Neural cell (in vitro differentiated cells): ENCODE results near the gene NACA. TPM values are rescaled to one million over a fixed set of nuclear protein-coding genes. Genes with fewer than 3 reads are reported as not detected.

Experiments
- H2AFZ ChIP-seq: fragments of 200-600, 300-800 bp; sonication (generic), shearing (Covaris generic); 2 replicates; pipeline ENCODE4 v1.6.0; 2014; ENCODE audit warnings: low read depth, mild to moderate bottlenecking, antibody characterized with exemption, low read length, moderate library complexity
- H3F3A ChIP-seq: fragments of 200-600 bp; shearing (Covaris generic); 2 replicates; pipeline ENCODE4 v1.6.1; 2016; ENCODE audit warnings: mild to moderate bottlenecking, moderate library complexity, mixed read lengths, antibody characterized with exemption, low read length; ENCODE audit not compliant: insufficient read depth, poor library complexity, severe bottlenecking
- H3K27ac ChIP-seq: fragments of 200-600, 300-800 bp; sonication (generic), shearing (Covaris generic); 2 replicates; pipeline ENCODE4 v1.5.1; 2014; ENCODE audit warnings: mild to moderate bottlenecking, low read length, moderate library complexity
- H3K27me3 ChIP-seq: fragments of 300-800, 200-600 bp; sonication (generic), shearing (Covaris generic); 2 replicates; pipeline ENCODE4 v1.6.0; 2014; ENCODE audit warnings: mild to moderate bottlenecking, low read depth, low read length, moderate library complexity; ENCODE audit not compliant: insufficient read depth
- H3K36me3 ChIP-seq: fragments of 300-800, 200-600 bp; sonication (generic), shearing (Covaris generic); 2 replicates; pipeline ENCODE4 v1.5.1; 2014; ENCODE audit warnings: mild to moderate bottlenecking, antibody characterized with exemption, low read length, moderate library complexity; ENCODE audit not compliant: insufficient read depth
- H3K4me2 ChIP-seq: fragments of 300-800, 200-600 bp; sonication (generic), shearing (Covaris generic); 2 replicates; pipeline ENCODE4 v1.6.0; 2014; ENCODE audit warnings: mild to moderate bottlenecking, low read length
- H3K4me3 ChIP-seq: fragments of 300-800, 200-600 bp; sonication (generic), shearing (Covaris generic); 2 replicates; pipeline ENCODE4 v1.5.1; 2014; ENCODE audit warnings: mild to moderate bottlenecking, low read length, moderate library complexity
- H3K79me2 ChIP-seq: fragments of 200-600 bp; shearing (Covaris generic); replicated peaks from 2 replicates; pipeline ENCODE4 v1.6.0; 2014; ENCODE audit warnings: mild to moderate bottlenecking, low read length, moderate library complexity; ENCODE audit not compliant: insufficient read depth
- H3K9ac ChIP-seq: fragments of 300-800, 200-600 bp; sonication (generic), shearing (Covaris generic); 2 replicates; pipeline ENCODE4 v1.6.1; 2016; ENCODE audit warnings: mild to moderate bottlenecking, low read length, mixed read lengths
- H3K9me2 ChIP-seq: fragments of 200-600 bp; shearing (Covaris generic); 2 replicates; pipeline ENCODE4 v1.6.1; 2016; ENCODE audit warnings: mild to moderate bottlenecking, low read length, mixed read lengths; ENCODE audit not compliant: insufficient read depth
- H3K9me3 ChIP-seq: fragments of 200-600, 300-800 bp; sonication (generic), shearing (Covaris generic); 2 replicates; pipeline ENCODE4 v1.6.1; 2016; ENCODE audit warnings: mild to moderate bottlenecking, mixed run types, low read length, moderate library complexity, mixed read lengths
- H4K20me1 ChIP-seq: fragments of 200-600 bp; shearing (Covaris generic); 2 replicates; pipeline ENCODE4 v1.6.1; 2016; ENCODE audit warnings: mild to moderate bottlenecking, mixed run types; ENCODE audit not compliant: insufficient read depth
- CTCF ChIP-seq: fragments of 450-650 bp; IDR thresholded peaks from 2 replicates; pipeline ENCODE4 v1.5.1; 2014; ENCODE audit warnings: antibody characterized with exemption, mild to moderate bottlenecking, moderate library complexity; ENCODE audit not compliant: poor library complexity, severe bottlenecking
- EP300 ChIP-seq: fragments of 450-650 bp; conservative IDR thresholded peaks from 2 replicates; pipeline ENCODE4 v1.6.1; 2014; ENCODE audit warnings: antibody characterized with exemption, mild to moderate bottlenecking, moderate library complexity; ENCODE audit not compliant: poor library complexity, severe bottlenecking
- EZH2 ChIP-seq: fragments of 200-600, 300-800 bp; shearing (Covaris generic), sonication (generic); IDR thresholded peaks from 2 replicates; pipeline ENCODE4 v1.6.1; 2014; ENCODE audit warnings: antibody characterized with exemption, low read length, borderline replicate concordance, mild to moderate bottlenecking; ENCODE audit not compliant: insufficient read depth, poor library complexity, severe bottlenecking
- MXI1 ChIP-seq: fragments of 450-650 bp; conservative IDR thresholded peaks from 2 replicates; pipeline ENCODE4 v1.6.1; 2014; ENCODE audit warnings: antibody characterized with exemption, mild to moderate bottlenecking; ENCODE audit not compliant: poor library complexity, severe bottlenecking
- POLR2AphosphoS5 ChIP-seq: IDR thresholded peaks from 2 replicates; pipeline ENCODE4 v1.6.1; 2012
- RAD21 ChIP-seq: fragments of 450-650 bp; conservative IDR thresholded peaks from 2 replicates; pipeline ENCODE4 v1.6.1; 2014; ENCODE audit warnings: antibody characterized with exemption, mild to moderate bottlenecking, moderate library complexity
- REST ChIP-seq: IDR thresholded peaks from 2 replicates; pipeline ENCODE4 v1.6.1; 2012; ENCODE audit warnings: borderline replicate concordance
- SMC3 ChIP-seq: fragments of 450-650 bp; conservative IDR thresholded peaks from 2 replicates; pipeline ENCODE4 v1.6.1; 2014; ENCODE audit warnings: antibody characterized with exemption, mild to moderate bottlenecking, moderate library complexity; ENCODE audit not compliant: poor library complexity
- TAF1 ChIP-seq: IDR thresholded peaks from 2 replicates; pipeline ENCODE4 v1.6.1; 2012; ENCODE audit warnings: low read depth
- polyA plus RNA-seq: library from polyadenylated mRNA; depleted of rRNA; stranded (reverse); fragments of >200 nt; gene quantifications from 2 replicates; pipeline ENCODE4 v1.2.3, GENCODE V29; 2014

NACA gene
- polyA plus RNA-seq, 1 donor from 2014 or later = 1,797 TPM

- Histone ChIP-seq H3K27ac (no peak overlapping the region), H3K4me2 (no peak overlapping the region)
These were observed 3.4 kb downstream of the NACA start for GRCh38 chr12:56721721-56722120.

GRCh38 chr12:56721216-56721615, 3.9 kb downstream of the NACA start:
- peaks cover 61% of the 10 kb centered on the region for H3K79me2 ChIP-seq
- no peaks in the 10 kb centered on the region for H3K27me3 ChIP-seq
- no peak overlapping the region for H3K4me2 ChIP-seq
- H3K36me3 ChIP-seq = no peaks in the 10 kb centered on the region
- H3K9me2 ChIP-seq = no peaks in the 10 kb centered on the region
- H3K9ac ChIP-seq = no peak overlapping the region
- no peak overlapping the region for H3K27ac ChIP-seq
- no peak overlapping the region for H3K4me3 ChIP-seq
- no peaks in the 10 kb centered on the region for H4K20me1 ChIP-seq
- no peaks in the 10 kb centered on the region for H3K9me3 ChIP-seq
- TF ChIP-seq EZH2 = no peak
- no peak for TF ChIP-seq REST
- no peak for TF ChIP-seq POLR2AphosphoS5
- no peak for TF ChIP-seq CTCF
- no peak for TF ChIP-seq EP300
- no peak for TF ChIP-seq TAF1
- no peak for TF ChIP-seq SMC3
- no peak for TF ChIP-seq RAD21
- no peak for TF ChIP-seq MXI1
- H3F3A ChIP-seq = no peaks in the 10 kb centered on the region
- H2AFZ ChIP-seq = no peak overlapping the region

More at GRCh38 chr12:56721721-56722120, 3.4 kb downstream of the NACA start:
- Histone ChIP-seq H3F3A (no peaks in the 10 kb centered on the region), H2AFZ (no peak overlapping the region), H3K9me2 (no peaks in the 10 kb centered on the region), H3K9me3 (no peaks in the 10 kb centered on the region), H3K36me3 (no peaks in the 10 kb centered on the region), H4K20me1 (no peaks in the 10 kb centered on the region), H3K27me3 (no peaks in the 10 kb centered on the region), H3K4me3 (peak overlapping the region; percentile 75), H3K9ac (no peak overlapping the region), H3K79me2 (peaks cover 61% of the 10 kb centered on the region)
- TF ChIP-seq MXI1 (no peak), EP300 (no peak), POLR2AphosphoS5 (no peak), SMC3 (no peak), RAD21 (no peak), TAF1 (no peak)
